Activated CD4-positive, alpha-beta T cell treated with anti-CD3 and anti-CD28 coated beads, Interleukin-2, amount 10 ng/mL, durations not matched to agents 24 days and 14 days (primary cell): ENCODE measurements around the gene TRIM56. TPM values are rescaled to one million over a fixed set of nuclear protein-coding genes. Genes with fewer than 3 reads are reported as not detected.

Experiments
- DNase-seq: peaks from one replicate; pipeline ENCODE4 v3.0.0; 2022
- H3K27ac Mint-ChIP-seq: one replicate; pipeline ENCODE4 v1.8.0; 2022; ENCODE audit warnings: mild to moderate bottlenecking, mixed read lengths
- H3K27me3 Mint-ChIP-seq: one replicate; pipeline ENCODE4 v1.8.0; 2022; ENCODE audit warnings: mixed read lengths
- H3K36me3 Mint-ChIP-seq: one replicate; pipeline ENCODE4 v1.8.0; 2022; ENCODE audit warnings: low read depth, mild to moderate bottlenecking, mixed read lengths
- H3K4me1 Mint-ChIP-seq: one replicate; pipeline ENCODE4 v1.8.0; 2021; ENCODE audit warnings: mixed read lengths
- H3K4me3 Mint-ChIP-seq: one replicate; pipeline ENCODE4 v1.8.0; 2022; ENCODE audit warnings: mild to moderate bottlenecking, moderate library complexity, mixed read lengths
- H3K9me3 Mint-ChIP-seq: one replicate; pipeline ENCODE4 v1.8.0; 2021; ENCODE audit warnings: mixed read lengths
- intact Hi-C: fragments of 100-400 bp; cut with micrococcal nuclease; formaldehyde crosslinking; loops from one replicate; pipeline ENCODE4 v1.15.1; 2023
- total RNA-seq: library from RNA; stranded (reverse); gene quantifications from 2 replicates; pipeline ENCODE4 v1.2.3, GENCODE V29; 2022

TRIM56 gene
- total RNA-seq, 1 donor from 2014 or later: 44.5 TPM

DNA sequence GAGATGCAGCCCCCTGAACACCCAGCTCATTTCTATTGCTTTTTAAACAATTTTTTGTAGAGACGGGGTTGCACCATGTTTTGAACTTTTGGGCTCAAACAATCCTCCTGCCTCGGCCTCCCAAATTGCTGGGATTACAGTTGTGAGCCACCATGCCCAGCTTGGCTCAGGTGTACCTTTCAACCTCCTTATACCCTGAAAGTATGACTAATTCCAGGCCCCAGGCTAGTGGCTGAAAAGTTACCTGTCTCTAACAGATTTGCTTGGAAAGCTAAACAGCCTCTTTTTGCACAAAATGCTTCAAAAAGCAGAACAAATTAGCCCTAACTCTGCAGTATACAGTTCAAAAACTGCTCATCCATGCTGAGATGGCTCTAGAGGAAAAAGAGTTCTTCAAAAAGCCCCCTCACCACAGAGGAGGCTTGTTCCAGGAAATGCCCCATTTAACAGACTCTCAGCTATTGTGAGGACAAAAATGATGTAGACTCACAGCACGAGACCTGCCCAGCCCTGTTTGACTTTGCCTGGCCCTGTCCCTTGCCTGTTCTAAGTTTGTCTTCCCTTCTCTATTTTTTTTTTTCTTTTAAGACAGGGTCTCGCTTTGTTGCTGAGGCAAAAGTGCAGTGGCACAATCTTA, 55.6 kb downstream of the TRIM56 start:
- intact Hi-C loops: no loop called here
- no peak for DNase-seq
- Mint-ChIP-seq H3K27me3 (peaks cover 30% of the 10 kb centered on the region), H3K4me1 (peaks cover 36% of the 10 kb centered on the region), H3K4me3 (no peak overlapping the region), H3K27ac (no peak overlapping the region), H3K9me3 (no peaks in the 10 kb centered on the region), H3K36me3 (no peaks in the 10 kb centered on the region)

Other genes starting within 250 kb of the TRIM56 start
- gene SLC12A9, start 232.8 kb upstream of the TRIM56 start, total RNA-seq: 37.3 and 41.2 TPM in 2 replicates
- 42.7 and 47.6 TPM in 2 replicates for gene TRIP6, start 218.1 kb upstream of the TRIM56 start, total RNA-seq
- gene SRRT, start 210.4 kb upstream of the TRIM56 start, total RNA-seq: 300 and 318 TPM in 2 replicates
- gene UFSP1, start 195.8 kb upstream of the TRIM56 start, total RNA-seq: 4.5 TPM in 2 replicates
- gene ACHE, start 189.6 kb upstream of the TRIM56 start, total RNA-seq: not detected in 2 replicates
- gene MUC3A, start 135.9 kb upstream of the TRIM56 start, total RNA-seq: not detected in 2 replicates
- gene MUC12, start 115.9 kb upstream of the TRIM56 start, total RNA-seq: 0.76 and 1.5 TPM in 2 replicates
- not detected in 2 replicates for gene MUC17, start 65.4 kb upstream of the TRIM56 start, total RNA-seq
- gene SERPINE1, start 41.6 kb downstream of the TRIM56 start, total RNA-seq: 0.33 and 0.45 TPM in 2 replicates
- gene AP1S1, start 69.0 kb downstream of the TRIM56 start, total RNA-seq: 44.2 and 49.2 TPM in 2 replicates
- 0.23 and 0.28 TPM in 2 replicates for gene VGF, start 80.1 kb downstream of the TRIM56 start, total RNA-seq
- not detected in 2 replicates for gene NAT16, start 94.8 kb downstream of the TRIM56 start, total RNA-seq
- not detected in 2 replicates for gene MOGAT3, start 115.6 kb downstream of the TRIM56 start, total RNA-seq
- gene PLOD3, start 132.1 kb downstream of the TRIM56 start, total RNA-seq: 85.2 and 93.6 TPM in 2 replicates
- 53.8 and 54.2 TPM in 2 replicates for gene ZNHIT1, start 132.7 kb downstream of the TRIM56 start, total RNA-seq
- 19.6 and 20.7 TPM in 2 replicates for gene CLDN15, start 152.3 kb downstream of the TRIM56 start, total RNA-seq
- gene FIS1, start 159.6 kb downstream of the TRIM56 start, total RNA-seq: 127 and 136 TPM in 2 replicates
- gene IFT22, start 236.3 kb downstream of the TRIM56 start, total RNA-seq: 5.9 and 6.6 TPM in 2 replicates